H9 (cell line): ENCODE measurements around the gene GAB3. TPM values are rescaled to one million over a fixed set of nuclear protein-coding genes. Genes with fewer than 3 reads are reported as not detected.

Source experiments
- DNase-seq: peaks from one replicate; pipeline ENCODE4 v3.0.0-alpha.2; 2017
- H2AFZ ChIP-seq: one replicate; pipeline ENCODE4 v1.6.1; 2013; ENCODE audit warnings: mild to moderate bottlenecking, low read length, control low read depth, moderate library complexity
- H2AK5ac ChIP-seq: 2 replicates; pipeline ENCODE4 v1.6.1; 2013; ENCODE audit warnings: low read length, control low read depth, mixed read lengths; ENCODE audit not compliant: insufficient read length
- H2BK120ac ChIP-seq: one replicate; pipeline ENCODE4 v1.6.1; 2013; ENCODE audit warnings: low read depth, mild to moderate bottlenecking, low read length, control low read depth, inconsistent platforms; ENCODE audit not compliant: poor library complexity, severe bottlenecking
- H2BK12ac ChIP-seq: 2 replicates; pipeline ENCODE4 v1.6.1; 2013; ENCODE audit warnings: low read length, control low read depth, mixed read lengths, low read depth; ENCODE audit not compliant: insufficient read length
- H2BK15ac ChIP-seq: 2 replicates; pipeline ENCODE4 v1.6.1; 2013; ENCODE audit warnings: low read depth, low read length, control low read depth
- H2BK20ac ChIP-seq: one replicate; pipeline ENCODE4 v1.6.1; 2013; ENCODE audit warnings: low read depth, mild to moderate bottlenecking, low read length, control low read depth, inconsistent platforms; ENCODE audit not compliant: poor library complexity, severe bottlenecking
- H2BK5ac ChIP-seq: 2 replicates; pipeline ENCODE4 v1.6.1; 2013; ENCODE audit warnings: low read length, control low read depth, mixed read lengths; ENCODE audit not compliant: insufficient read length
- H3K14ac ChIP-seq: 2 replicates; pipeline ENCODE4 v1.6.1; 2013; ENCODE audit warnings: low read length, control low read depth; ENCODE audit not compliant: insufficient read depth
- H3K18ac ChIP-seq: 2 replicates; pipeline ENCODE4 v1.6.1; 2013; ENCODE audit warnings: low read depth, mild to moderate bottlenecking, mixed read lengths, low read length, control low read depth; ENCODE audit not compliant: insufficient read length
- H3K23ac ChIP-seq: 2 replicates; pipeline ENCODE4 v1.6.1; 2013; ENCODE audit warnings: low read length, control low read depth, mixed read lengths, low read depth; ENCODE audit not compliant: insufficient read length
- H3K23me2 ChIP-seq: 2 replicates; pipeline ENCODE4 v1.6.1; 2013; ENCODE audit warnings: low read depth, mild to moderate bottlenecking, mixed read lengths, low read length, control low read depth; ENCODE audit not compliant: insufficient read length, poor library complexity, severe bottlenecking
- H3K27ac ChIP-seq: 2 replicates; pipeline ENCODE4 v1.5.1; 2013; ENCODE audit warnings: low read length, control low read depth, mixed read lengths, low read depth; ENCODE audit not compliant: insufficient read length
- H3K27me3 ChIP-seq: 2 replicates; pipeline ENCODE4 v1.6.1; 2013; ENCODE audit warnings: low read length, control low read depth, inconsistent platforms; ENCODE audit not compliant: insufficient read depth
- H3K4ac ChIP-seq: 2 replicates; pipeline ENCODE4 v1.6.1; 2013; ENCODE audit warnings: low read depth, mild to moderate bottlenecking, control low read depth, inconsistent platforms, low read length, moderate library complexity
- H3K4me1 ChIP-seq: 2 replicates; pipeline ENCODE4 v1.6.1; 2013; ENCODE audit warnings: low read length, control low read depth, inconsistent platforms; ENCODE audit not compliant: insufficient read depth
- H3K4me2 ChIP-seq: 2 replicates; pipeline ENCODE4 v1.6.1; 2013; ENCODE audit warnings: low read length, control low read depth, mixed read lengths; ENCODE audit not compliant: insufficient read length, insufficient read depth
- H3K56ac ChIP-seq: 2 replicates; pipeline ENCODE4 v1.6.1; 2013; ENCODE audit warnings: low read depth, mild to moderate bottlenecking, mixed read lengths, low read length, control low read depth; ENCODE audit not compliant: insufficient read length
- H3K79me1 ChIP-seq: 2 replicates; pipeline ENCODE4 v1.6.1; 2013; ENCODE audit warnings: low read depth, mild to moderate bottlenecking, moderate library complexity, low read length, control low read depth, inconsistent platforms; ENCODE audit not compliant: insufficient read depth, poor library complexity, severe bottlenecking
- H3K79me2 ChIP-seq: 2 replicates; pipeline ENCODE4 v1.6.1; 2013; ENCODE audit warnings: low read length, control low read depth, inconsistent platforms; ENCODE audit not compliant: insufficient read depth
- H3K9ac ChIP-seq: 2 replicates; pipeline ENCODE4 v1.6.1; 2013; ENCODE audit warnings: low read length, control low read depth, mixed read lengths; ENCODE audit not compliant: insufficient read length; ENCODE audit errors: extremely low read depth
- H3K9me3 ChIP-seq: one replicate; pipeline ENCODE4 v1.6.1; 2013; ENCODE audit warnings: low read depth, low read length, inconsistent platforms; ENCODE audit not compliant: control insufficient read depth
- H3T11ph ChIP-seq: one replicate; pipeline ENCODE4 v1.6.1; 2013; ENCODE audit warnings: mild to moderate bottlenecking, low read length, control low read depth, inconsistent platforms
- H4K20me1 ChIP-seq: one replicate; pipeline ENCODE4 v1.6.1; 2013; ENCODE audit not compliant: control insufficient read depth, insufficient read length, insufficient read depth
- H4K5ac ChIP-seq: 2 replicates; pipeline ENCODE4 v1.6.1; 2013; ENCODE audit warnings: low read depth, mild to moderate bottlenecking, mixed read lengths, low read length, control low read depth; ENCODE audit not compliant: insufficient read length
- H4K8ac ChIP-seq: replicated peaks from 2 replicates; pipeline ENCODE4 v1.6.1; 2013; ENCODE audit warnings: low read length, control low read depth, mixed read lengths, low read depth; ENCODE audit not compliant: insufficient read length
- H4K91ac ChIP-seq: 2 replicates; pipeline ENCODE4 v1.6.1; 2013; ENCODE audit warnings: low read depth, mild to moderate bottlenecking, moderate library complexity, mixed read lengths, low read length, control low read depth; ENCODE audit not compliant: insufficient read length
- H3K27ac Mint-ChIP-seq, 3 experiments: 2 replicates in 2 of 3; 3 replicates in 1 of 3; pipeline ENCODE4 v1.8.0; 2020 to 2021; ENCODE audit warnings: mixed read lengths in 3 of 3, mild to moderate bottlenecking in 1 of 3, moderate library complexity in 1 of 3
- H3K27me3 Mint-ChIP-seq: 2 replicates; pipeline ENCODE4 v1.8.0; 2021; ENCODE audit warnings: low read depth, mild to moderate bottlenecking, moderate library complexity, mixed read lengths
- H3K36me3 Mint-ChIP-seq, 3 experiments: 2 replicates in 2 of 3; 3 replicates in 1 of 3; pipeline ENCODE4 v1.8.0; 2020 to 2021; ENCODE audit warnings: low read depth in 3 of 3, mixed read lengths in 3 of 3; ENCODE audit not compliant: insufficient read depth in 1 of 3
- H3K4me1 Mint-ChIP-seq, 2 experiments: 2 replicates each; pipeline ENCODE4 v1.8.0; 2020; ENCODE audit warnings: mixed read lengths in 2 of 2
- H3K4me3 Mint-ChIP-seq, 2 experiments: 2 replicates in 1 of 2; 3 replicates in 1 of 2; pipeline ENCODE4 v1.8.0; 2020 to 2021; ENCODE audit warnings: mild to moderate bottlenecking in 2 of 2, mixed read lengths in 2 of 2, moderate library complexity in 1 of 2
- H3K9me3 Mint-ChIP-seq, 2 experiments: 2 replicates in 1 of 2; 3 replicates in 1 of 2; pipeline ENCODE4 v1.8.0; 2020; ENCODE audit warnings: mild to moderate bottlenecking in 2 of 2, mixed read lengths in 2 of 2, moderate library complexity in 1 of 2
- CTCF ChIP-seq: fragments of 200-600 bp; sonication (generic); conservative IDR thresholded peaks from 3 replicates; pipeline ENCODE4 v1.8.0; 2021; ENCODE audit warnings: antibody characterized with exemption, mild to moderate bottlenecking
- WGBS: extraction: QIAGEN DNeasy Blood & Tissue Kit; methylation state at CpG from one replicate; pipeline ENCODE4 v1.1.7; 2013; ENCODE audit warnings: missing lambda C conversion rate, low lambda C conversion rate, mixed read lengths; ENCODE audit not compliant: insufficient read length; ENCODE audit errors: extremely low coverage; 5-methylcytosine and 5-hydroxymethylcytosine counted together
- total RNA-seq: library from RNA; stranded (reverse); gene quantifications from 2 replicates; pipeline ENCODE4 v1.2.1, GENCODE V29; 2021

GAB3 gene
- total RNA-seq, 1 experiment from 2014 or later = 0.46 TPM

- H3K14ac ChIP-seq = no peak overlapping the region
- WGBS = no CpG with 5 or more reads among the region's 11 CpGs
- Mint-ChIP-seq H3K4me1 (no peaks in the 10 kb centered on the region), H3K9me3 (peaks cover 80 to 81% of the 10 kb centered on the region in 2 experiments), H3K27me3 (peaks cover 5% of the 10 kb centered on the region), H3K36me3 (peaks cover 0 to 6% (median 5%) of the 10 kb centered on the region in 3 experiments; a peak in 3 of 7 replicates), H3K4me3 (no peak overlapping the region), H3K27ac (peak overlapping the region in 1 of 3 experiments; percentile 12; a peak in 1 of 7 replicates)
- no peaks in the 10 kb centered on the region for H3K79me1 ChIP-seq
- no peak for TF ChIP-seq CTCF
- DNase-seq = no peak
- no peaks in the 10 kb centered on the region for H3K4me1 ChIP-seq
- no peak overlapping the region for H3K4me2 ChIP-seq
- H3K23me2 ChIP-seq = no peaks in the 10 kb centered on the region
- H2AFZ ChIP-seq = no peak overlapping the region
- H2BK15ac ChIP-seq = no peak overlapping the region
- no peak overlapping the region for H2BK20ac ChIP-seq
- H3K27me3 ChIP-seq = no peaks in the 10 kb centered on the region
- H3T11ph ChIP-seq = no peak overlapping the region
- no peak overlapping the region for H3K18ac ChIP-seq
- no peaks in the 10 kb centered on the region for H3K79me2 ChIP-seq
- H2BK120ac ChIP-seq = no peak overlapping the region
- H3K56ac ChIP-seq = no peak overlapping the region
- H4K5ac ChIP-seq = no peak overlapping the region
- peaks cover 50% of the 10 kb centered on the region for H3K9me3 ChIP-seq
- no peak overlapping the region for H3K9ac ChIP-seq
- no peak overlapping the region for H4K91ac ChIP-seq
- H3K23ac ChIP-seq = no peak overlapping the region
- H4K8ac ChIP-seq = no peak overlapping the region
- no peak overlapping the region for H2AK5ac ChIP-seq
- no peak overlapping the region for H3K27ac ChIP-seq
- H4K20me1 ChIP-seq = no peaks in the 10 kb centered on the region
- H2BK12ac ChIP-seq = no peak overlapping the region
- H2BK5ac ChIP-seq = no peak overlapping the region
- H3K4ac ChIP-seq = no peak overlapping the region
Measured at GRCh38 chrX:154658957-154659356, 91.9 kb downstream of the GAB3 start.
